A549 (cell line): ENCODE results near the gene DIS3L2. TPM values are rescaled to one million over a fixed set of nuclear protein-coding genes. Genes with fewer than 3 reads are reported as not detected.

ENCODE experiments used
- ATAC-seq, 2 experiments: fragments of 200-7000 bp in 1 of 2; fragments of >200 bp in 1 of 2; cut with Nextera tagmentation in 1 of 2; cut with Tn5 transposase in 1 of 2; 3 replicates each; pipeline versions ENCODE4 v1.8.0 to v1.9.1; 2018 to 2020; ENCODE audit warnings: mild to moderate bottlenecking in 1 of 2, moderate library complexity in 1 of 2
- CTCF ChIA-PET: fragments of 300-600 bp; sonication (Branson Sonifier 250); formaldehyde crosslinking; extraction: SDS; loops from one replicate; lab custom pipeline; 2021; ENCODE audit warnings: antibody characterized with exemption, inconsistent platforms; lab: Yijun Ruan, JAX
- POLR2A ChIA-PET: fragments of 350-600 bp; formaldehyde crosslinking; extraction: SDS; loops from one replicate; lab custom pipeline; 2021; ENCODE audit warnings: antibody characterized with exemption, inconsistent platforms; lab: Yijun Ruan, JAX
- DNase-seq, 2 experiments: peaks; one replicate each; pipeline versions ENCODE4 v3.0.0 to v3.0.0-alpha.2; 2011 to 2016; ENCODE audit warnings: low read depth in 1 of 2, low spot score in 1 of 2
- FAIRE-seq: peaks from 2 replicates; lab custom pipeline; 2011; peaks lifted over from hg19 to GRCh38; lab: Jason Lieb, UNC
- H3K27ac ChIP-seq, 2 experiments: fragments of >200 bp; sonication (Bioruptor Twin); formaldehyde crosslinking; 3 replicates each; pipeline ENCODE4 v1.5.1; 2016 to 2017
- H3K4me1 ChIP-seq: fragments of >200 bp; sonication (Bioruptor Twin); formaldehyde crosslinking; 3 replicates; pipeline ENCODE4 v1.6.1; 2016
- H3K4me2 ChIP-seq: fragments of >200 bp; sonication (Bioruptor Twin); formaldehyde crosslinking; 3 replicates; pipeline ENCODE4 v1.6.1; 2016
- H3K4me3 ChIP-seq: fragments of >200 bp; sonication (Bioruptor Twin); formaldehyde crosslinking; 3 replicates; pipeline ENCODE4 v1.5.1; 2016
- H3K9me3 ChIP-seq: fragments of >200 bp; sonication (Bioruptor Twin); formaldehyde crosslinking; 3 replicates; pipeline ENCODE4 v1.6.1; 2016
- CHD4 ChIP-seq: fragments of 200-600 bp; sonication (generic); IDR thresholded peaks from 2 replicates; pipeline ENCODE4 v1.6.1; 2016; ENCODE audit warnings: antibody characterized with exemption, mild to moderate bottlenecking, borderline replicate concordance
- CTCF ChIP-seq: fragments of >200 bp; sonication (Bioruptor Twin); formaldehyde crosslinking; IDR thresholded peaks from 3 replicates; pipeline ENCODE4 v1.5.1; 2016
- EHMT2 ChIP-seq: fragments of 200-600 bp; sonication (generic); IDR thresholded peaks from 2 replicates; pipeline ENCODE4 v1.6.1; 2016; ENCODE audit warnings: antibody characterized with exemption, low read depth, mild to moderate bottlenecking, moderate library complexity
- GATA3 ChIP-seq: IDR thresholded peaks from 2 replicates; pipeline ENCODE4 v1.6.1; 2012; ENCODE audit warnings: borderline replicate concordance
- HDAC2 ChIP-seq: fragments of 200-600 bp; sonication (generic); IDR thresholded peaks from 2 replicates; pipeline ENCODE4 v1.6.1; 2016
- HEYL ChIP-seq: fragments of 250-450 bp; sonication (Bioruptor Pico); IDR thresholded peaks from 2 replicates; pipeline ENCODE4 v1.8.0; 2021; ENCODE audit warnings: mild to moderate bottlenecking, moderate library complexity
- HMGXB4 ChIP-seq: fragments of 250-450 bp; sonication (Bioruptor Pico); IDR thresholded peaks from 2 replicates; pipeline ENCODE4 v1.5.0; 2021; ENCODE audit warnings: mild to moderate bottlenecking, moderate library complexity, borderline replicate concordance
- HOXA7 ChIP-seq: fragments of 250-450 bp; sonication (Bioruptor Pico); IDR thresholded peaks from 2 replicates; pipeline ENCODE4 v1.5.0; 2020; ENCODE audit warnings: mild to moderate bottlenecking, moderate library complexity
- HOXB5 ChIP-seq: fragments of 250-450 bp; sonication (Bioruptor Pico); IDR thresholded peaks from 2 replicates; pipeline ENCODE4 v1.5.0; 2020; ENCODE audit warnings: mild to moderate bottlenecking, moderate library complexity
- JUN ChIP-seq, 2 experiments: fragments of >200 bp; sonication (Bioruptor Twin); formaldehyde crosslinking; IDR thresholded peaks; 2 replicates in 1 of 2; 3 replicates in 1 of 2; pipeline ENCODE4 v1.6.1; 2016 to 2017
- JUNB ChIP-seq: fragments of >200 bp; sonication (Bioruptor Twin); formaldehyde crosslinking; IDR thresholded peaks from 2 replicates; pipeline ENCODE4 v1.6.1; 2016
- KDM5A ChIP-seq: fragments of 200-600 bp; sonication (generic); IDR thresholded peaks from 2 replicates; pipeline ENCODE4 v1.6.1; 2016; ENCODE audit warnings: antibody characterized with exemption, mild to moderate bottlenecking
- MAFK ChIP-seq: fragments of 450-650 bp; IDR thresholded peaks from 2 replicates; pipeline ENCODE4 v1.6.1; 2014; ENCODE audit not compliant: partially characterized antibody
- MAX ChIP-seq: IDR thresholded peaks from 2 replicates; pipeline ENCODE4 v1.6.1; 2012
- NPAS2 ChIP-seq: fragments of 250-450 bp; sonication (Bioruptor Pico); IDR thresholded peaks from 2 replicates; pipeline ENCODE4 v1.8.0; 2022; ENCODE audit warnings: mild to moderate bottlenecking, moderate library complexity, borderline replicate concordance
- PHF8 ChIP-seq: fragments of 200-600 bp; sonication (generic); IDR thresholded peaks from 2 replicates; pipeline ENCODE4 v1.6.1; 2016; ENCODE audit warnings: low read depth, mild to moderate bottlenecking, antibody characterized with exemption, moderate library complexity, borderline replicate concordance
- RAD21 ChIP-seq, 2 experiments: fragments of >200 bp in 1 of 2; sonication (Bioruptor Twin) in 1 of 2; formaldehyde crosslinking in 1 of 2; IDR thresholded peaks in 1 of 2; conservative IDR thresholded peaks in 1 of 2; 2 replicates in 1 of 2; 3 replicates in 1 of 2; pipeline ENCODE4 v1.6.1; 2012 to 2018; ENCODE audit warnings: inconsistent platforms in 1 of 2
- RARB ChIP-seq: fragments of 250-450 bp; sonication (Bioruptor Pico); IDR thresholded peaks from 2 replicates; pipeline ENCODE4 v1.8.0; 2021; ENCODE audit warnings: mild to moderate bottlenecking, moderate library complexity
- SREBF2 ChIP-seq: fragments of 450-650 bp; IDR thresholded peaks from 2 replicates; pipeline ENCODE4 v1.6.1; 2014; ENCODE audit warnings: mild to moderate bottlenecking, moderate library complexity
- WGBS: methylation state at CpG from one replicate; pipeline ENCODE4 v1.1.6; 2017; ENCODE audit errors: missing lambda C conversion rate; 5-methylcytosine and 5-hydroxymethylcytosine counted together
- polyA plus RNA-seq, 4 experiments: library from polyadenylated mRNA; depleted of rRNA in 3 of 4; stranded (reverse); fragments of >200 nt; fragmentation: RNase III in 1 of 4; extraction: RNeasy Plus Mini Kit Qiagen cat#74134 plus additional on column Dnase treatment in 1 of 4; gene quantifications; 2 replicates in 3 of 4; 3 replicates in 1 of 4; pipeline ENCODE4 v1.2.3, GENCODE V29; 2011 to 2017
- TF ChIP-seq, protein P1 (sequence below): fragments of >200 bp; sonication (Bioruptor Twin); formaldehyde crosslinking; IDR thresholded peaks from 3 replicates; pipeline ENCODE4 v1.6.1; 2016
- TF ChIP-seq, protein P2 (sequence below): fragments of >200 bp; sonication (Bioruptor Twin); formaldehyde crosslinking; IDR thresholded peaks from 2 replicates; pipeline ENCODE4 v1.6.1; 2016

The DIS3L2 gene
- polyA plus RNA-seq, 2 of the 4 experiments (the other 2 are of a cell fraction): 14.9 to 15.4 TPM

- no peak for TF ChIP-seq MAFK
- TF ChIP-seq, all 56 proteins: peak for 0
- H3K4me2 ChIP-seq: no peak overlapping the region
- no peaks in the 10 kb centered on the region for H3K9me3 ChIP-seq
- no peaks in the 10 kb centered on the region for H3K4me1 ChIP-seq
- H3K4me3 ChIP-seq: no peak overlapping the region
- FAIRE-seq (no peak), DNase-seq (no peak), ATAC-seq (no peak)
- ChIA-PET CTCF (interaction anchor here (1.2 kb wide), 1 partner anchor 349 kb away, joined by 3 read pairs; no protein-coding TSS in a partner anchor), POLR2A (no interaction called here)
- H3K27ac ChIP-seq: no peak overlapping the region
- WGBS: 87% methylated on average over 3 of the region's 3 CpGs
Measured at GRCh38 chr2:232249096-232249495, 287.6 kb downstream of the DIS3L2 start.

GRCh38 chr2:232250246-232251175 lies 289.0 kb downstream of the DIS3L2 start:
- H3K4me1 ChIP-seq: no peaks in the 10 kb centered on the region
- CTCF ChIA-PET: interaction anchor here (1.2 to 1.5 kb wide), 2 partner anchors 19 to 350 kb away, joined by 3 read pairs; no protein-coding TSS in a partner anchor
- 76% methylated on average over 5 of the region's 5 CpGs for WGBS
- POLR2A ChIA-PET: no interaction called here
- H3K4me2 ChIP-seq: no peak overlapping the region
- no peaks in the 10 kb centered on the region for H3K9me3 ChIP-seq
- H3K4me3 ChIP-seq: no peak overlapping the region
- FAIRE-seq (no peak), DNase-seq (no peak), ATAC-seq (no peak)
- no peak overlapping the region for H3K27ac ChIP-seq
- TF ChIP-seq SREBF2: no peak
- TF ChIP-seq HOXA7 (CRISPR knock-in tag): no peak
- TF ChIP-seq GATA3: no peak
- no peak for TF ChIP-seq RAD21 (conservative IDR thresholded peaks at IDR 0.05 in 1 of 2, IDR thresholded peaks at IDR 0.05 in 1 of 2)
- TF ChIP-seq MAX: no peak
- TF ChIP-seq JUN (IDR thresholded peaks at IDR 0.05): no peak
- TF ChIP-seq, protein P1, sequence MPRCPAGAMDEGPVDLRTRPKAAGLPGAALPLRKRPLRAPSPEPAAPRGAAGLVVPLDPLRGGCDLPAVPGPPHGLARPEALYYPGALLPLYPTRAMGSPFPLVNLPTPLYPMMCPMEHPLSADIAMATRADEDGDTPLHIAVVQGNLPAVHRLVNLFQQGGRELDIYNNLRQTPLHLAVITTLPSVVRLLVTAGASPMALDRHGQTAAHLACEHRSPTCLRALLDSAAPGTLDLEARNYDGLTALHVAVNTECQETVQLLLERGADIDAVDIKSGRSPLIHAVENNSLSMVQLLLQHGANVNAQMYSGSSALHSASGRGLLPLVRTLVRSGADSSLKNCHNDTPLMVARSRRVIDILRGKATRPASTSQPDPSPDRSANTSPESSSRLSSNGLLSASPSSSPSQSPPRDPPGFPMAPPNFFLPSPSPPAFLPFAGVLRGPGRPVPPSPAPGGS: no peak
- TF ChIP-seq CHD4: no peak

- POLR2A ChIA-PET: no interaction called here
- H3K9me3 ChIP-seq: no peaks in the 10 kb centered on the region
- DNase-seq (no peak), ATAC-seq (no peak), FAIRE-seq (no peak)
- 97% methylated on average over 5 of the region's 5 CpGs for WGBS
- H3K27ac ChIP-seq: no peak overlapping the region
- TF ChIP-seq HOXB5 (CRISPR knock-in tag) (no peak), HEYL (no peak), KDM5A (no peak), MAX (no peak), GATA3 (no peak), RARB (CRISPR knock-in tag) (no peak), EHMT2 (no peak), CTCF (no peak), HMGXB4 (CRISPR knock-in tag) (no peak), NPAS2 (CRISPR knock-in tag) (no peak), JUNB (no peak), PHF8 (no peak), RAD21 (conservative IDR thresholded peaks at IDR 0.05 in 1 of 2, IDR thresholded peaks at IDR 0.05 in 1 of 2) (no peak), JUN (IDR thresholded peaks at IDR 0.05) (no peak), HDAC2 (no peak)
- TF ChIP-seq, protein P2, sequence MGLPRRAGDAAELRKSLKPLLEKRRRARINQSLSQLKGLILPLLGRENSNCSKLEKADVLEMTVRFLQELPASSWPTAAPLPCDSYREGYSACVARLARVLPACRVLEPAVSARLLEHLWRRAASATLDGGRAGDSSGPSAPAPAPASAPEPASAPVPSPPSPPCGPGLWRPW: no peak
- CTCF ChIA-PET: interaction anchor here (0.5 kb wide), 1 partner anchor 283 kb away, joined by 3 read pairs; no protein-coding TSS in a partner anchor
- no peaks in the 10 kb centered on the region for H3K4me1 ChIP-seq
- H3K4me3 ChIP-seq: no peak overlapping the region
- H3K4me2 ChIP-seq: no peak overlapping the region
Measured at GRCh38 chr2:232255033-232255432, 293.5 kb downstream of the DIS3L2 start.
